ENCODE data around the gene PMM2.

The PMM2 gene

DNA sequence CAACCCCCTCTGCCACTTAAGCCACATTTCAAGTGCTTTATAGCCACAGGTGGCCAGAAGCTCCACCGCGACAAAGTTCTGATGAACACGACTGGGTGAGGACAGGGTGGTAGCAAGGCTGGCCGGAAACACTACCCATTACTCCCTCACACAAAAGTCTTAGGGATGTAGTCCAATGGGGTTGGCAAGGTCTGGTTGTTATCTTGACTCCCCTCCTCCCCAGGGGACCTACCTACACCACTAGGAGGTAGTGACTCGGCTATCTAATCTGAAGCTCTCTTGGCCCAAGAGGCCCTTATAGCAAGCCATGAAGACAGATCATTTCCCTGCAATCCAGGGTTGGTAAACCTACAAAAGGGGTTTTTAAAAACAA is 92.9 kb downstream of the PMM2 start:
- no peak for DNase-seq

DNA sequence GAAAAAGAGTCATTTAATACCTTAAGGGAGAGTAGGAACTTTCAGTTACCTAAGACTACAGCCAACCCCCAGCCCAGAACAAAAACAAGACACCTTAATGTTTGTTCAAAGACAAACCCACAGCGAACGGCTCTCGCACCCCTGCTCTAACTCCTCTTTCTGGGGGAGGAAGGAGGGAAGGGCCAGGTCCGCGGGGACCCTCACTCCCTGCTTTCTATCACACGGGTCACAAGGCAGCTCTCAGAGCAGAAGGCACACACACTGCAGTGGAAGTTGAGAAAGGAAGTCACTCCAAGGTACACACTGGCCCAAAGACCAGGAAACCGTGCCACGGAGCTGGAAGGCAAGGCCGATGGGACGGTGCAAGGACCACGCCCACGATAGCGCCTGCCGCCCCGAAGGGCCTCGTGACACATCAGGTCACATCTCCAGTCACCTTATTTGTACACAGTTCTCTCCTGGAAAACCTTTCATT is 94.5 kb downstream of the PMM2 start:
- no peak for DNase-seq

DNA sequence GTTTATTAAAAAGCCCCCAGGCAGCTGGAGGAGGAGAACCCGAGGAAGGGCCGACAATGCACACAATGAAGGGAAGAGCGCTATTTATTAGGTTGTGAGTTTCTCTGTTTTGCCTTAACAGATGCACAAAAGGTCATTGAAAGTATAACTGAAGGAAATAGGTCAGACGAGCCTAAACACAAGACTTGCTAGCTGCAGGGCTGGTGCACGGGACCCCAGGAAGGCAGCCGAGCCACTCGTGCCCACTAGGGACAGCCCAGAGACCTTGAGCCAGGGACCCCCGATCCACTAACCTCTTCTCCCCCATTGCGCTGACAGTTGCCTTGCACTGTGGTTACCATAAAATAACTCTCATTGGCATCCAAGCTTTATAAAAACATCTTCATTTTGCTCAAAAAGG is 95.8 kb downstream of the PMM2 start:
- DNase-seq: no peak

DNA sequence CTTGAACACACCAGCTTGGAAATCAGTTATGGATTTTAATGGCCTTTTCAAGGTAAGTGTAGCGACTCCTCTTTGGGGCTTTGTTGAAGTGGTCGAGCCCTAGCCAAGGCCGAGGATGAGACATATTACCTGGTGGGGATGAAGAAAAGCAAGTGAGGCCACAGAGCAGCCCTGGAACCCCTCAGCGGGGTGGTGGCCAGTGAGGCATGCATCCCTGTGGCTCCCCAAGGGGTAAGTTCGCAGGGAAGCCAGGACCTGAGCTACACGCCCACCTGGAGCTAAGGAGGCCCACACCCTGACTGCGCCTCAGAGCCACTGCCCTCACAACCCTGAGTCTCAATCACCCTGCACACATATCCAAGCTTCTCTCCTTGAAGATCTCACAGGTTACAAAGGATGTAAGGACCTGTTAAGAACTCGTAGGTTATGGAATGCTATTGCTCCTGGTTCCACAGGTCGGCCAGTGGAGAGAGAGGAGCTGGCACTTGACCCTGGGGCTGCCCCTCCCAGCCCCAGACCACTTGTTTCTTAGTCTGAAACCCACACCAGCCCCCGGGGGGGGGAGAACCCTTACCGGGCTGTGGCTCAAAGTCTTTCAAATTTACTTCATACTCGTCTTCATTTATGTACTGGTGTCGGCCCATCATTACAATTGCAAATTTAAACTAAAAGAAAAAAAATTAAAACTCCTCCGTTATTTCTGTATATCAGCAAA is 96.5 kb downstream of the PMM2 start:
- no peak for DNase-seq

DNA sequence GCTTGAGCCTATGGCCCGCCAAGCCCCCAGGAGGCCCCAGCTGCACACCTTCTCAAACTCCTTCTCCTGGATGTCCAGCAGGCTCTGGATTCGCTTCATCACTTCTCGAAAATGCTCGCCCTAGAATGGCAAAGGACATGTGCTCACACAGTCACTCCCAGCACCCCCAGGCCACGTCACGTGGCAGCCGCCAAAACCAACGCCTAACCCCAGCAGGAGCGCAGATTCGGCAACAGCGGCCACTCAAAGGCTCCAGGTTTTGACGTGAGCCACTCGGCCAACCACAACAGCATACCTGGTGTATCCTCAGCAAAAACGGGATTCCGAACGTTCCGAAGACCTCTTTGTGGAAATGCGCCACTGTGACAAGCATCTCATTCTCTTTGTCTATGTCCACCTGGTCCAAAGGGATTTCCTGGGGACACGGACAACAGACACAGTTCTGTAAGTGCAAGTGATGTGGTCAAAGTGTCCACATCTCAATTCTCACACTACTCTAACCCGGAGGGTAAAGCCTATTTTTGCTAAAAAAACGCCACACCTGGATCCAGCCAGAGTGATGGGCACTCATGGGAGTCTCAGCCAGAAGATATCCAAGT is 97.2 kb downstream of the PMM2 start:
- DNase-seq: no peak

DNA sequence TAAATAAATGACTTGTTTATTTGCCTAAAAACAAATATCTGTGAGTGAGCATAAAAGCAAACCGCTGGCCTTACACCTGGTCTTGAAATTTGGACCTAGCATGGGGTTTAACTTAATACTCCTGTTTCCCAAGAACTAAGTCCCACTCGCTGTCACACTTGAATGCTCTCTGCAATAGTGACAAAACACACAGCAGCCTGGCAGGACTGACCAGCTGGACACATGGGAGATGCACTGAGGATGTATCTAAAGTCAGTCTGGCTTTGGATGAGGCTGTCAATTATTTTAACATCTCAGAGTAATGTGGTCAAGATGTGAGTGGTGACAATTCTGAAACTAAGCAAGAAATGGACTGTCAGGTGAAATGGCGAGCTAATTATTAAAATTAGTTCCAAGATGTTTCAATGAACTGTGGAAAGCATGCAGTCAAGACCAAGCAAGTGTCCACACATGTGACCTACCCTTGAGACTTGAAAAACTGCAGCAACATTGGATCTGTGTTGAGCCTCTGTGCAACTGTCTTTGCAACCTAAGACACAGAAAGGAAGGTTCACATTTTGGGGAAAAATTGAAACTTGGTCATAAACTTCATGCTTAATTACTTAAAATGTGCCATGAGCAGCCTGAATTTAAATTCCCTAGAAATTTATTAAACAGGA is 101.2 kb downstream of the PMM2 start:
- no peak for DNase-seq

Measured in fibroblast of skin of right biceps (primary cell).